HG03439 (cell line): ENCODE measurements around the gene DENND1A.
"Not testable (repeated sequence)": the region's sequence is repeated elsewhere in the genome, so short reads cannot be mapped to it uniquely, and the experiment has no call there.

Experiments
- ATAC-seq: cut with Tn5 transposase; IDR thresholded peaks from one replicate; pipeline ENCODE4 v1.9.1; 2021; ENCODE audit warnings: mild to moderate bottlenecking, moderate library complexity; ENCODE audit not compliant: unreplicated experiment

The DENND1A gene

GRCh38 chr9:123637945-123638634 lies 291.8 kb downstream of the DENND1A start:
- ATAC-seq: no peak

- ATAC-seq: no peak
These were observed 292.4 kb downstream of the DENND1A start for GRCh38 chr9:123637606-123637944.

- ATAC-seq: not testable (repeated sequence)
These were observed 293.1 kb downstream of the DENND1A start for GRCh38 chr9:123636805-123637204.

- no peak for ATAC-seq
These were observed 298.1 kb downstream of the DENND1A start for GRCh38 chr9:123631862-123632261.

- ATAC-seq: no peak
These were observed 299.7 kb downstream of the DENND1A start for GRCh38 chr9:123630233-123630632.

GRCh38 chr9:123629531-123629930 lies 300.4 kb downstream of the DENND1A start:
- no peak for ATAC-seq

GRCh38 chr9:123622711-123623241 lies 307.1 kb downstream of the DENND1A start:
- ATAC-seq: no peak

- no peak for ATAC-seq
These were observed 309.7 kb downstream of the DENND1A start for GRCh38 chr9:123620239-123620638.

- ATAC-seq: no peak
These were observed 311.8 kb downstream of the DENND1A start for GRCh38 chr9:123617952-123618678.

- ATAC-seq: no peak
These were observed 312.6 kb downstream of the DENND1A start for GRCh38 chr9:123617286-123617685.

- no peak for ATAC-seq
These were observed 313.2 kb downstream of the DENND1A start for GRCh38 chr9:123616707-123617106.

- no peak for ATAC-seq
These were observed 314.5 kb downstream of the DENND1A start for GRCh38 chr9:123615381-123615780.

GRCh38 chr9:123614306-123615263 lies 315.3 kb downstream of the DENND1A start:
- ATAC-seq: no peak

- ATAC-seq: no peak
These were observed 318.7 kb downstream of the DENND1A start for GRCh38 chr9:123611226-123611625.

- no peak for ATAC-seq
These were observed 320.1 kb downstream of the DENND1A start for GRCh38 chr9:123609844-123610243.

GRCh38 chr9:123608104-123608503 lies 321.8 kb downstream of the DENND1A start:
- peak; percentile 88 for ATAC-seq

- no peak for ATAC-seq
These were observed 322.4 kb downstream of the DENND1A start for GRCh38 chr9:123607479-123607878.

- ATAC-seq: no peak
These were observed 323.8 kb downstream of the DENND1A start for GRCh38 chr9:123606141-123606540.

GRCh38 chr9:123605286-123605685 lies 324.6 kb downstream of the DENND1A start:
- ATAC-seq: no peak

GRCh38 chr9:123604861-123605260 lies 325.1 kb downstream of the DENND1A start:
- ATAC-seq: no peak

- ATAC-seq: no peak
These were observed 328.1 kb downstream of the DENND1A start for GRCh38 chr9:123601828-123602227.
